Lung microvascular endothelial cell (primary cell): ENCODE data around the gene ADAM20. TPM values are rescaled to one million over a fixed set of nuclear protein-coding genes. Genes with fewer than 3 reads are reported as not detected.
"Not testable (repeated sequence)": the region's sequence is repeated elsewhere in the genome, so short reads cannot be mapped to it uniquely, and the experiment has no call there.

Experiments used
- DNase-seq, 2 donors: peaks; one replicate each; pipeline versions ENCODE4 v3.0.0 to v3.0.0-alpha.2; 2010; ENCODE audit warnings: low read depth in 2 of 2
- total RNA-seq: library from RNA; depleted of rRNA; stranded (reverse); fragments of >200 nt; gene quantifications from 2 replicates; pipeline ENCODE4 v1.2.1, GENCODE V29; 2014

The ADAM20 gene
- 0.22 and 0.60 TPM in 2 replicates for total RNA-seq

DNA sequence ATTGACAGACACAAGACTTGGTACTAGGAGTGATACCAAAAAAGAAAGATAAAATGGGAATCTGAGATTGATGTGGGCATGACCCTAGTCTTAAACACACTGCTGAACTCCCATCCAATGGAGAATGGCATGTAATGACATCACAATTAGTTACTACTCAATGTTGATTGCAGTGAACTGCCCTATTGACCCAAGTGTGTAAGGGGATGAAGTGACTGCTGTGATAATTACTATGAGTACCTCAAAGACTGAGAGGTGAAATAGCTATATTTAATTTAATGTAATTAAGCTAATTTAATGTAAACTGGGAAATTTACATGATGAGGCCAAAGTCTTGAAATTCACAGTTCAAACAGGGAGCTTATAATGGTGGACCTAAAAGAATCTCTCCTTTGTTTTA, at the start of gene ADAM20:
ADAM20 (minus strand) TSS at position 101 of the 400 bp plus-strand sequence. CDS start 10,247 bp downstream, outside the sequence.
- no peak for DNase-seq

DNA sequence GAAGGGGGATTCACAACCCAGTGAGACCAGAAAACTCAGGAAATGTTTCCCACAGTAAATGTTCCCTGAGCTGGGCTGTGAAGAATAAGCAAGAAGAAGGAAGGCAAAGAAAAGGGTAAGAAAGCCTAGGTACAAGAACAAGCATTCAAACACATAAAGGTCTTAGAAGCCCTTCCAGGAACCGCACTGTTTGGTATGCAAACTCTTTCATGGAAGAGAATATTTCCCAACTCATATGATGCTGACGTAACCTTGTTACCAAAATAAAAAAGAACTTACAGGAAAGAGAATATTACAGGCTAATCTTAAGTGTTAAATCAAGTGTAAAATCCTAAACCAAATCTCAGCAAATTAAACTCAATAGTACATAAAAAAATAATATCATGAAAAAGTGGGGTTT, 42.1 kb upstream of the ADAM20 start:
- DNase-seq: no peak

DNA sequence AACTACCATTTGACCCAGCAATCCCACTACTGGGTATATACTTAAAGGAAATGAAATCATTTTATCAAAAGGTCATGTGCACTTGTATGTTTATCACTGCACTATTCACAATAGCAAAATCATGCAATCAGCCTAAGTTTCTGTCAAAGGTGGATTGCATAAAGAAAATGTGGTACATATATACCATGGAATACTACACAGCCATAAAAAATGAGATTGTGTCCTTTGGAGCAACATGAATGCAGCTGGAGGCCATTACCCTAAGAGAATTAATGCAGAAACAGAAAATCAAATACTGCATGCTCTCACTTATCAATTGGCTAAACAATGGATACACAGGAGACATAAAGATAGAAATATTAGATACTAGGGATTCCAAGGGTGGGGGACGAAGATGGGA, 38.2 kb upstream of the ADAM20 start:
- DNase-seq: no peak

DNA sequence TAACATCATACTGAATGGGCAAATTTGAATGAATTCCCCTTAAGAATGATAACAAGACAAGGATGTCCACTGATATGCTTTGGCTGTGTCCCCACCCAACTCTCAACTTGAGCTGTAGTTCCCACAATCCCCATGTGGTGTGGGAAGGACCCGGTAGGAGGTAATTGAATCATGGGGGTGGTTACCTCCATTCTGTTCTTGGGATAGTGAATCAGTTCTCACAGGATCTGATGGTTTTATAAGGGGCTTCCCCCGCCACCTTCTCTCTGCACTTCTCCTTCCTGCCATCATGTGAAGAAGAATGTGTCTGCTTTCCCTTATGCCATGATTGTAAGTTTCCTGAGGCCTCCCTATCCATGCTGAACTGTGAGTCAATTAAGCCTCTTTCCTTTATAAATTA, 36.3 kb upstream of the ADAM20 start:
- no peak for DNase-seq

DNA sequence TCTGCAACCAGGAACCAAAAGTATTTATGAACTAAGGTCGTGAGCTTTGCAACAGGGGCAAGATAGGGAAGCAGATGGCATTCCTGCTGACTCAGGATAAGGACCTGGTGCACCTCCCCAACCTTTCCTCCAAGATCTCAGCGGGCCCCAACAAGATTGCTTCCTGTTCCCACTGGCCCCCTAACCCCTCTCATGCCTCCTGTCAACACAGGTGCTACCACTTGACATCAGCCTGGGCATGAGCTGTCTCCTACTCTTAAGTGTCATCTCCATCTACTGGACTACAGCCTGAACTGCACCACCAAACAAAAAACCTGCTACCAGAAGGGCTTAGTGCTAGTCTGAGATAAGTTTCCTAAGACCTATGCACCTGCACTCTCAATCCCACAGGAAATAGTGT, 33.0 kb upstream of the ADAM20 start:
- peak; percentile 64 to 66 for DNase-seq

DNA sequence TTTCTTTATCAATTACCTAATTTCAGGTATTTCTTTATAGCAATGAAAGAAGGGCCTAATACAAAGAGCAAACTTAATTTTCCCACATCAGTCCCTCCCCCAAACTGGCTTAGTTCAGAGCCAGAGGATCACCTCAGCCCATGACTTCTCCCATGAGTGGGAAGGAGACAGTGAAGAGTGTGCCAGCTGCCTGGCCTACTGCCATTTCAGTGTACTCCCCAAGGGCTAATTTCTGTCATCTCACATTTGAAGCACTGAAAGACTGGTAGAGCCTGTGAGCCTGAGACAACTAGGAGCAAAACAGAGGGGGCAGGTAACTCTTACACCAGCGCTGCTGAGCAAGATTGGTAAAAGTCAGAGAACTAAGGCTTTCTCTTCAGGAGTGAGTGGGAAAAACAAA, 29.1 kb upstream of the ADAM20 start:
- no peak for DNase-seq

DNA sequence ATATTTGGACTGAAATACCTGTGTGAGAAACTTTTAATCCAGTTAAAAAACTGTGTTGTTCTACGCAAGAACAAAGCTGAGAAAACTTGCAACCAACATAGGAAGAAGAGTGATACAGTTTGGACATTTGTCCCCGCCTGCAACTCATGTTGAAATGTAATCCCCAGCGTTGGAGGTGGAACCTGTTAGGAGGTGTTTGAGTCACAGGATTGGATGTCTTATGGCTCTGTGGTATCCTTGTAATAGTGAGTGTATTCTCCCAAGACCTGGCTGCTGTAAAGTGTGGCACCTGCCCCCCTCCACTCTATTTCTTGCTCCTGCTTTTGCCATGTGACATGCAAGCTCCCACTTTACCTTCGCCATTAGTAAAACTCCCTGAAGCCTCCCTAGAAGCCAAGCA, 28.6 kb upstream of the ADAM20 start:
- DNase-seq: no peak

DNA sequence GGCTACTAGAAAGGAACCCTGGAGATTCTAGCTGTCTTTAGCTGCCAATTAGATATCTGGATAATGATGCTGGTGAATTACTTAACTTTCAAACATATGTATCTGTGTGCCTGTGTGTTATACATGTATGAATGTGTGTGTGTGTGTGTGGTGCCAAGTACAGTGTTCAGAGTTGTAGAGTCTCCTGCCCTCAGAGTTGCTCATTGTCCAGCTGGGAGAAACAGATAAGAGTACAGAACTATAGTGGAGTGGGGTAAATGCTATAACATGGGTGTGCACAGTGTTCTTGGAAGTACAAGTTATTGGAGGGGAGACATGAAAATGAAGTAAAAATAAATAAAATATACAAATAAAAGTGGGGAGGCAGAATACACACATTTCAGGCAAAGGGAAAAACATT, 23.6 kb upstream of the ADAM20 start:
- DNase-seq: no peak

DNA sequence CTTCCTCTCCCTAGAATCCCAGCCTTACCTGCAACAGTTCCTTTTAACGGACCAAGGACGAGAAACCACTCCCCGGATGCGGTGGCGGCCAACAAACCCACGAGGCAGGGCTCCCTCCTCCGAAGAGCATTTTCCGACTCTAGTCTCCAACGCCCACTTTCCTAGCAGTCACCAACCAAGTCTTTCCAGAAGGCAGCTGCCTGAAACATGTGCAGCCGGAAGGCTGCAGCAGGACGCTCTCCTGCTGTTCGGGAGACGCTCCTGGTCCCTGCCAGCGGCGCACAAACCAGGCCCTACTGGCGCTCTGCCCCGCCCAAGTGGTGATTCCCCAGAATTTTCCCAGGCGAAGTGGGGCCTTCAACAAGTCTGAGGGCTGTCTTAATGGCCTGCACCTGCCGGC, 21.1 kb upstream of the ADAM20 start:
- DNase-seq: no peak

DNA sequence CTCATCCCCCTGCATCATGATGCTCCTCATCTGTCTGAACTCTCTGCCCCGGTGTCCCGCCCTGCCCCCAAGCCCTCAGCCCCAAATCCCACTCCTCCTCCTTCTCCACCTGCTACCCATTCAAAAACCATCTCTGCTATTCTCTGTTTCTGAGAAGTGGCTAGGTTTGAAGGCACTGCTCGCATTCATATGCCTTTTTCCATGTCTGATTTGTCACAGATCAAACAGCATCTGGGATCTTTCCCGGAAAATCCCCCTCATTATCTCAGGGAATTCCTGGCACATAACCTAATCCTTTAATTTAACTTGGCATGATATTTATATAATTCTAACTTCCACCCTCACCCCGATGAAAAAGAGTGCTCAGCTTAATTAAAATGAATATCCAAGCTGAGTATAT, 3.3 kb upstream of the ADAM20 start:
- no peak for DNase-seq

DNA sequence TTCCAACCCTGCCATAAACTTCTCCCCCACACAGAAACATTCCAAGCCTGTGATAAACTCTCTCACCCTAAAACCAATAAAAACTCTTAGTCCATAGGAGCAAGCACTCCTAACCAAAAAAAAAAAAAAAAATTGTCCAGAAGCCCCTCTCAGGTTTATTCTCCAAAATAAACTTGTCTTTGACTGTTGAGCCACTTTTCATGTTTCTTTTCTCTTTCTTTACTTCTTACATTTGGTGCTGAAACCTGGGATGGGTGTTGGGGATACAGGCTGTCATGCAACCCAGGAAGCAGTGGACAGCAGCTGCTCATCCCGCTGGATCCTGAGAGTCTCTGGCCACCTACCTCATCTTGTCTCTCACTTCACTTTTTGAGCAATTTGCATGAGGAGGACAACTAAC, 2.0 kb upstream of the ADAM20 start:
- no peak for DNase-seq

DNA sequence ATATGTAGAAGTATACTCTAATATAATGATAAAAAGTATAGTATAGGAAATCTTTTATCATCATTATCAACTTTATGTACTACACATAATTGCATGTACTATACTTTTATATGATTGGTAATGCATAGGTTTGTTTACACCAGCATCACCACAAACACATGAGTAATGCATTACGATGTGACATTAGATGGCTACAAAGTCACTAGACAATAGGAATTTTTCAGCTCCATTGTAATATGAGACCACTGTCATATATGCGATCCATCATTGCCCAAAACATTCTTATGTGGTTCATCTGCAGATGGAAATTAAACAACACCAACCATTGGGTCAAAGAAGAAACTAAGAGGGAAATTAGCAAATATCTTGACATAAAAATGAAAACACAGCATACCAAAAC, 4.4 kb downstream of the ADAM20 start:
- DNase-seq: no peak

DNA sequence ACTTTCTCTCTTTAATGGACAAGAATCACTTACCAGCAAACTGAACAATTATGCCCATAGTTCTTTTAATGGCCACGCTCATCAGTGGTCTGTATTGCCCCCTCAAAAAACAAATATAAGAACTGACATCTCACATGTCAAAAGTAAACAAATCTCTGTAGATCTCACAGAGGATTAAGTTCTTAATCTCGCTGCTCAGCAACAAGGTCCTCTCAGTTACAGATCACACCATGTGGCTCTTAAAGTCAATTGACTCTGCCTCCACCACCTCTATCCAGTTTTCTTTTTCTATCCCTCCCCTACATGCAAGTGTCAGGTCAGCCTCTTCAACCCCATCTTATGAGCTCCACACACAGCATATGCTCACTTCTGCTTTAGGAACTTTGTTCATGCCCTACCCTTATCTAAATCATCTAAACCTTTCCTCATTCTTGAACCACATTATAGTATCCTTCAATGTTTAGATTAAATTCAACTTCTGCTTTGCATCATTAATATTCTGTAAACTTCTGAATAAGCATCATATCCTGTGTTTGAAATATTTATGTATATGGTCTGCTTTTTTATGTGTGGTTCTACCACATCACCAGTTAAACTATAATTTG, 7.2 kb downstream of the ADAM20 start:
- DNase-seq: no peak

DNA sequence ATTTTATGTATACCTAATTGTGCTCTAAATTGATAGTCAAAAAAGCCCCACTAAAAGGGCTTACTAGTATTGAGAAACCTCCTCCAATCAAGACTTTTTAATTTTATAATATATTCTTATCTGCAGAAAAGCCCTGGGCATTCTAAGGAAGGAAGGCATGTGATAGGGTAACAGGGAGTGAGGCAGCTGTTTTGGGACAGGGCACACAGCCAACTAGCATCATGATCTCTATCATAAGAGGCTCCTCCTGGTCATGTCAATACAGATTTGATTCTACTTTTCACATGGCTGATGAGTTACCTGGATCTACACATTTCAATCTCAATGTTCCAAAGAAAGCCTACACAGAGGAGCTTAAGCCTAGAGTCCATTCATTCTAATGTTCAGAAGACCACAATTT, 9.1 kb downstream of the ADAM20 start:
- DNase-seq: no peak

DNA sequence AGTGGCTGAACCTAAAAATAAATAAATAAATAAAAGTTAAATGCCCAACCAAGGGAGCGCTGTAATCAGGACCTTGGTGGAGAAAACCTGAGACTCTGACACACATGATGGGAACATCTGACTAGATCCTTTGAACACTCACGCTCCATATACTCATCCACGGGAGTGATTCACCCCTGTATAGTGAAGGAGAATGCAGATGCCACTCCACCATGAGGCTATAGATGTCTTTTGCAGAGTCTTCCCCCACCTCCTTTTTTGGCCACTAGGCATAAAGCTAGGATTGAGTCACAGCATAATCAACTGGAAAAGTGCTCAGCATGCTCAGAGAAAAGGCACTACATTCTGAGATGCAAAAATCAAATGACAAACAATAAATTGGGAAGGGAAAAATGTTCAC, 19.0 kb downstream of the ADAM20 start:
- no peak for DNase-seq

DNA sequence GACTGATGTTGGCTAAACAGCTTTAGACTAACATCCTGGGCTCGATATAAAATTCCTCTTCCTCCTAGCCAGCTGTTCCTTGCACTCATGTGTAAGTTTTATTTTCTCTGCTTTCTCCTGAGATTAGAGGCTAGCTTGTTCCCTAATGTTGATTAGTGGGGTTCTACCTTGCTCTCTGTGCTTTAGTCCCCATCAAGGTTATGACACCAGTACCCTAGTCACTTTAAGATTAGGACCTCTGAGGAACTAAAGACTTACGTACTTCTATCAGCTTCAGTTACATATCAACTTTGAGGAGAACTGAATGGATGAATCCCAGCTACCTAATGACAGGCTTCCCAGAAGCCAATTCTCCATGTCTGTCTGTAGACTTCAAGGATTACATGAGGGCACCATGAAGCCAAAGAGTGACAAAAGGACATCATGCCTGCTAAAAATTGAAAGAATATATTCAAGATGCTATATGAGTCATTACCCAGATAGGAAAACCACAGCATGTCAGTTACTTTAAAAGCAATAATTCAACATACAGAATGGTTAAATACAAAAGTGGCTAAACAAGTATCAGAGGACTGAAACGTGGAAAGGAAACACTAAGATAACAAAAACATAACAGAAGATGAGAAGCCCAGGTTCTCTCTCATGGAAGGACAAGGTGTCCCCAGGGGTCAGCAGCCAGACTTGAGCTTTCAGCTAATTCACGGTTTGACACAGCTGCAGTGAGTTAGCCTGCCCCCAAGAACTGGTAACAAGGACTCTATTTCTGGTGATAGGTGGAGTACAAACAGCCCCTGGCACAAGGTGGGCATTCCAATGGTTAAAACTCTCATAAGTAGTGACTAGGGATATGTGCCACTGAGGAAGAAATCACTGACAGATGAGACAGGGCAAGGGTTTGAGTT, 20.4 kb downstream of the ADAM20 start:
- peak in 1 of 2 donors; percentile 2 for DNase-seq

DNA sequence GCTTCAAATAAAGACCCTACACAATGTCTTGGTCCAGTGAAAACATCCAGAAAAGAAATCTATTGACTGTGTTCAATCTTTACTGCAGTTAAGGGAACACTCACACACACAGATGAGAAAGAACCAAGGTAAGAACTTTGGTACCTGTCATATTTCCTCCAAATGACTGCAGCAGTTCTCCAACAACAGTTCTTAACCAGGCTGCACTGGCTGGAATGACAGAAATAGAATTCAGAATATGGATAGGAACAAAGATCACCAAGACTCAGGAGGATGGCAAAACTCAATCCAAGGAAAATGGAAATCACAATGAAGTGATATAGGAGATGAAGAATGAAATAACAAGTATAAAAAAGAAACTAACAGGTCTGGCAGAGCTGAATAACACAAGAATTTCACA, 36.6 kb downstream of the ADAM20 start:
- no peak for DNase-seq

DNA sequence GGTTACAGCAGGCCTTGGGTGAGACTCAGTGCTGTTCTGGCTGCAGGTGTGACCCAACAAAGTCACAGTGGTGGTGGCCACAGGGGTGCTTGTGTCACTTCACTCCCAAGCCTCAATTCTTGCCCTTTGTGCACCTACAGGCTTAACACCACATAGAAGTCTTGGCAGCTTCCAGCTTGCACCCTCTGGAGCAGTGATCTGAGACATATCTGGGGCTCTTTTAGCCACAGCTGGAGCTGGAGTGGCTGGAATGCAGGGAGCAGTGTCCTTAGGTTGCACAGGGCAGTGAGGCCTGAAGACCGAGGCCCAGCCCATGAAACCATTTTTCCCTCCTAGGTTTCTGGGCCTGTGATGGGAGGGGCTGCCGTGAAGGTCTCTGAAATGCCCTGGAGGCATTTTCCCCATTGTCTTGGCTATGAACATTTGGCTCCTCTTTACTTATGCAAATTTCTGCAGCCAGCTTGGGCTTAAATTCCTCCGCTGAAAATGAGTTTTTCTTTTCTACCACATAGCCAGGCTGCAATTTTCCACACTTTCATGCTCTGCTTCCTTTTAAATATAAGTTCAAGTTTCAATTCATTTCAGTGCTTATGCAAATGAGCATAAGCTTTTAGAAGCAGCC, 45.1 kb downstream of the ADAM20 start:
- no peak for DNase-seq

DNA sequence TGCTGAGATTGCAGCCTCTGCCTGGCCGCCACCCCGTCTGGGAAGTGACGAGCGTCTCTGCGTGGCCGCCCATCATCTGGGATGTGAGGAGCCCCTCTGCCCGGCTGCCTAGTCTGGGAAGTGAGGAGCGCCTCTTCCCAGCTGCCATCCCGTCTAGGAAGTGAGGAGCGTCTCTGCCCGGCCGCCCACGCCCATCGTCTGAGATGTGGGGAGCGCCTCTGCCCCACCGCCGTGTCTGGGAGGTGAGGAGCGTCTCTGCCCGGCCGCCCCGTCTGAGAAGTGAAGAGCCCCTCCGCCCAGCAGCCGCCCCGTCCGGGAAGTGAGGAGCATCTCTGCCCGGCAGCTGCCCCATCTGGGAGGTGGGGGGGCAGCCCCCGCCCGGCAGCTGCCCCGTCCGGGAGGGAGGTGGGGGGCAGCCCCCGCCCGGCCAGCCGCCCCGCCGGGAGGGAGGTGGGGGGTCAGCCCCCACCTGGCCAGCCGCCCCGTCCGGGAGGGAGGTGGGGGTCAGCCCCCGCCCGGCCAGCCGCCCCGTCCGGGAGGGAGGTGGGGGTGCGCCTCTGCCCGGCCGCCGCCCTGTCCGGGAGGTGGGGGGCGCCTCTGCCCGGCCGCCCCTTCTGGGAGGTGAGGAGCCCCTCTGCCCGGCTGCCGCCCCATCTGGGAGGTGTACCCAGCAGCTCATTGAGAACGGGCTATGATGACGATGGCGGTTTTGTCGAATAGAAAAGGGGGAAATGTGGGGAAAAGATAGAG, 57.3 kb downstream of the ADAM20 start:
- not testable (repeated sequence) for DNase-seq

DNA sequence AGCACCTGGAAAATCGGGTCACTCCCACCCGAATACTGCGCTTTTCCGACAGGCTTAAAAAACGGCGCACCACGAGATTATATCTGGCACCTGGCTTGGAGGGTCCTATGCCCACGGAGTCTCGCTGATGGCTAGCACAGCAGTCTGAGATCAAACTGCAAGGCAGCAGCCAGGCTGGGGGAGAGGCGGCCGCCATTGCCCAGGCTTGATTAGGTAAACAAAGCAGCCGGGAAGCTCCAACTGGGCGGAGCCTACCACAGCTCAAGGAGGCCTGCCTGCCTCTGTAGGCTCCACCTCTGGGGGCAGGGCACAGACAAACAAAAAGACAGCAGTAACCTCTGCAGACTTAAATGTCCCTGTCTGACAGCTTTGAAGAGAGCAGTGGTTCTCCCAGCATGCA, 59.3 kb downstream of the ADAM20 start:
- not testable (repeated sequence) for DNase-seq

DNA sequence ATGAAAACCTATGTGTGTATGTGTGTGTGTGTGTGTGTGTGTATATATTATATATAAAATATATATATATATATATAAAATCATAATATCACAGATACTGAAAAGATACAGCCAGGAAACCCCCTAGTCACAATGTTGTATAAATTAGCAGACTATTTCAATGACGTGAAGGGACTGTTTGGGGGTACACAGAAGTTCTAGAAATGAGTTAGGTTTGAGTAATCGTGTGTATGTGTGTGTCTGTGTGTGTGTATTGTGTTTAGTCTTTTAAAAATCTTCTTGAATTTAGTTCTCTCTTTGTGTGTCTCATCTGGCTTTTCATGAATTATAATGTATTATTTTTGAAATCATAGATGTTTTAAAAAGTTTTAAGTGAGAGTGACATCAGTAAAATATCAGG, 61.0 kb downstream of the ADAM20 start:
- no peak for DNase-seq
